NCI-H345 (cell line): ENCODE results near the gene MLN.

Experiments
- DNase-seq: peaks from one replicate; lab custom pipeline; 2025; lab: John Stamatoyannopoulos, UW

Gene MLN, protein sequence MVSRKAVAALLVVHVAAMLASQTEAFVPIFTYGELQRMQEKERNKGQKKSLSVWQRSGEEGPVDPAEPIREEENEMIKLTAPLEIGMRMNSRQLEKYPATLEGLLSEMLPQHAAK

DNA sequence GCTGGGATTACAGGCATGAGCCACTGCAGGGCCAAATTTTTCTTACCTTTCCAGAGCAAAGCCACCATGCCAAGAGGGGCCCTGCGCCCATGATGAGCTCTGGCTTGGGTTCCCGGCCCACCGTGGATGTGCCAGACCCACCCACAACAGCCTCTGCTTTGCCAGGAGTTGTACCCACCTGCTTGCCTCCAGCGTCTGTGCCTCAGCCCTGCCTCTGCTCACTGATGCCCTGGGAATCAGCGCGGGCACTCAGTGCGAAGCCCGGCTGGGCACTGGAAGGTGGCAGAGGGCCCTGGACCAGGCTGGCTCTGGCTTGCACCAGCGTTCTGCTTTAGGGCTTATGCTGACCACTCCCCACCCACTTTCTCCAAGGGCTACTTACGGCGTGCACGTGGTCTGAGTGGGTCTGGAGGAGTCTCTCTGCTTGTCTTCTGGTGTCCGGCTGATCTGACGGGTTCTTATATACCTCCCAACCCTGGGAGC lies at the start of gene MLN:
Gene MLN, minus strand, starts transcription at position 433 of the 483 bp plus-strand sequence. CDS start 2,840 bp downstream, outside the sequence.
- DNase-seq, result no peak

DNA sequence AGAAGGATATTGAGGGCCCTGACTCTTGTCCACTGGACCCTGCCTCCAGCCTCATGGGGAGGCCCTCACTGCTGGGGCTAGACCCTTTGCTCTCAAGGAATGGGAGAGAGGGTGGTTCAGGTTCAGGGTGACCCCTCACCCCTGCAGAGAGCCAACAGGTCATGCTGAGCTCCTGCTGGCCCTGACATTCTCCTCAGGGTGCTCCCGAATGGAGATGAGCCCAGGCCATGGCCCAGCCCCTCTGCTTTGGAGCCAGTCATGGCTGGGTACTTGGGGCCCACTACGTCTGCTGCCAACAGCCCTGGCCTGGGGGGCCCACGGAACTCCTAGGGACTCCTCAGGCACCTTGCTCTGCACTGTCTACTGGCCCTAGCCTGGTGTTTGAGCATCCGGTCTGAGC lies 49.2 kb upstream of the MLN start:
- no peak for DNase-seq

DNA sequence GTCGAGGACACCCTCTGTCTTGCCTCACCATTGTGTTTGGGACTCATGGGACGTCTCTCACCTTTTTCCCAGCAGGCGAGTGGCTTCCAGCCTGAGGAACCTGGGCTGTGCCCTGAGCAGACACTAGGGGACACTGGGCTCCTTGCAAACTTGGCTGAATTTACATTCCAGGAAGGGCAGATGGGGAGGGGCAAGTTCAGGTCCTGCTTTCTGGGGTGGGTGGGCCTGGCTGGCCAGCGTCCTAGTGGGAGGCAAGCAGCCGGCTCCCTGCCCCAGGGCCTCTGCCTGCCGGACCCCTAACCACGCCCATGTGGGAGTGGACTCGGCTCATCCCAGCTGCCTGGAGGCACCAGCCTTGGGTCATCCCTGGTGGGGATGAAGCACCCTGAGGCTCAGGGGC lies 48.2 kb upstream of the MLN start:
- peak; percentile 21 for DNase-seq

DNA sequence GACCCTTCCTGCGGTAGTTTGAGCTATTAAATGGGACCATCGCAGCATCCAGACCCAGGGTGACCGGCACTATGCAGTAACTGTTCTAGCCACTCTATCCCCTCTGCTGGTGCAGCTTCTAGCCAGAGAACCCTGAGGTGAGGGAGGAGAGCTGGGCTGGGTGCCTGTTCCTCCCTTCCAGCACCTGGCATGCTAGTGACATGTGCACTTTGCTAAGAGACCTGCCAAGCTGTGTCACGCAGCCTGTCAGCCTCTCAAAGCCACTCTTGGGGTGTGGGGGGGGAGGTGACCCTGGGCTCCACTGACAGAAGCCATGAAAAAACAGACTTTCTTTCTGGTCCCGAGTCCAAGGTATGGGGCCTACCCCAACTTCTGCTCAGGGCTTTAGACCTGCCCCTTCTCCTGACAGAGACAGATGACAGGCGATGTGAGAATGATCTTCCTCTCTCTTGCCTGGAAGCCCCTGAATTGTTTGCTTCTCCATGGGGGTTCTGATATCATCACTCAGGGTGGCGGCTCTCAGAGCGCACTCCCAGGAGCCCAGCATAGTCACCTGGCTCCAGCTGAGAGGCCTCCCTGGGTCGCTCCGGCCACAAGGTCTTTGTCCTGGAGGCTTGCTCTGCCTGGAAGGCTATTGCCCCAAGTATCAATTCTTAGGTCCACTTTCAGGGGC lies 47.2 kb upstream of the MLN start:
- DNase-seq, result peak; percentile 79

DNA sequence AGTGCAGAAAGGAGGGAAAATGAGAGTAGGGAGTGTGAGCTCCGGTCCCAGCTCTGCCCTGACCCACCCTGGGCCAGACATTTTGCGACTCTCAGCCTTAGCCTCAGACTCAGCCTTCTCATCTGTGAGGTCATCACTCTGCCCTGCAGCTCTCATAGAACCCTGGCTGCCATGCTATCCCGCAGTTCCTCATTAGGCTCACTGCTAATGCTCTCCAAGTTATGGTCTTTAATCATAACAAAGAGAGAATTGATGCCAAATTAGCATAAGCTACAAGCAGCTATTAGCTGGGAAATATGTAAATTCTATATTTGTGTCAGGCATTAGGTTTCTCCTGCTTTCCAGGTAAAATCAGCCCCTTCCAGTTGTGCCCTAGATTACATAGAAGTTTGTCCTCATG lies 46.5 kb upstream of the MLN start:
- DNase-seq, result no peak

DNA sequence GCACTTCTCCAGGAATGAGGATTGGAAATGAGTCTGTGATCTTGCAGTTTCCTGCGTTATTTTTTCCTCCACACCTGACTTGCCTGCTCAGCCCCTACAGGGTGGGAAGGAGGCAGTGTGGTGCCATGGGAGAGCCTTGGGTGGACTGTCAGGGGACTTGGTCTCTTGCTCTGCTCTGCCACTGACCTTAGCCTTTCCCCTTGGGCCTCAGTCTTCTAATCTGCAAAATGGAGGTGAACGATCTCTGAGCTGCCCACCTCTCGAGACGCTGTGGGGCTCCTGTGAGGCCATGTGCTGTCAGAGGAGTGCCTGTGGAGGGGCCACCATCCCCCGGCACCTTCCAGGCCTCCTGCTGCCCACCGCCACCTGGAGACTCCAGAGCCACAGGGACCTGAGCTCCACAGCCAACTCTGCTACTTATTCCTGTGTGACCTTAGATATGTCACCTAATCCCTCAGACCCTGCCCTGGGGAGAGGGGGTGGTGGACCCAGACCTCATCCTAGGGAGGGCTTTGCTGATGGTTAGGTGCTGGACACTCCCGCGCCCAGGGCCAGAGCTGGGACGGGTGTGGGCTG lies 45.8 kb upstream of the MLN start:
- DNase-seq, result no peak

DNA sequence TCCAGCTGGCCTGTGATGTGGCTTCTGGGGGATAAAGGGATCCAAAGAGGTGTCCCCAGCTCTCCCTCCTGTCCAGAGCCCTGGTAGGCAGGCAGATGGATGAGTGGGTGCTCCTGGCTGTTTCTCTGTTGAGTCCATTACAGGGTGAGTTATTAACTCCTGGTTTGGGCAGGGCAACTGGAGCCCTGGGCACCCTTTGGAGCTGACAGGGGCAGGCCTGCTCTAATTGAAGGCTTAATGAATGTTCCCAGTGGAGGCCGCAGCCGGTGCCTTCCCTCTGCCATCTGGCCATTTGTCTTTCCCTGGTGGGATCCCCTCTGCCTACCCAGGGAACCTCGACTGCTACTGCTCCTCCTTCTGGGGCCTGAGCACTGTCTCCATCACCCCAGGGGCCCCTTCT lies 44.7 kb upstream of the MLN start:
- DNase-seq, result no peak

DNA sequence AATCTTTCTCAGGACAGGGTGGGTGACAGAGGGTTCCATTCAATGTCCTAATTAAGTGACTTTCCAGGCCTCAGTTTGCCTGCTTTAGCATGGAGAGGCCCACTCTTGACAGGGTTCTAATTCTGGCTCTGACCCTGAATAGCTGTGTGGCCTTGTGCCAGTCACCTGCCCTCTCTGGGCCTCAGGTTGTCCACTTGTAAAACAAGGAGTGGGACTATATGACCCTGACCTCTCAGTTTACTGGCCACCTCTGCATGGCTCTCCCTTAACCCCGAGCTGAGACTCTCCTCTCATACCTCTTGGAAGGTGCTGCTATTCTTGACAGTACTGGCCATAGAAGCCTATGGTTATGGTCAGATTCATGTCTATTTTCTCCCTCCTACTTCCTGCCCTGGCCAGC lies 44.1 kb upstream of the MLN start:
- DNase-seq, result no peak

DNA sequence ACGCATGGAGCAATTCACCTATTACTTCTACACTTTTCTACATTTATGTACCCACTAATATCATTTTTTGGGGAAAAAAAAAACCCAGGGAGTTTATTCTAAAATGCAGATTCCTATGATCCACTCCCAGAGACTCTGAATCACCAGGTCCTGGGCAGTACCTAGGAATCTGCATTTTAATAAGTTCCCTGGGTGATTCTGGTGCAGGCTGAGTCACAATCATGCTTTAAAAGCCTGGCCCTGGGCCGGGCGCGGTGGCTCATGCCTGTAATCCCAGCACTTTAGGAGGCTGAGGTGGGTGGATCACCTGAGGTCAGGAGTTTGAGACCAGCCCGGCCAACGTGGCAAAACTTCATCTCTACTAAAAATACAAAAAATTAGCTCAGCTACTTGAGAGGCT lies 43.3 kb upstream of the MLN start:
- DNase-seq, result no peak

DNA sequence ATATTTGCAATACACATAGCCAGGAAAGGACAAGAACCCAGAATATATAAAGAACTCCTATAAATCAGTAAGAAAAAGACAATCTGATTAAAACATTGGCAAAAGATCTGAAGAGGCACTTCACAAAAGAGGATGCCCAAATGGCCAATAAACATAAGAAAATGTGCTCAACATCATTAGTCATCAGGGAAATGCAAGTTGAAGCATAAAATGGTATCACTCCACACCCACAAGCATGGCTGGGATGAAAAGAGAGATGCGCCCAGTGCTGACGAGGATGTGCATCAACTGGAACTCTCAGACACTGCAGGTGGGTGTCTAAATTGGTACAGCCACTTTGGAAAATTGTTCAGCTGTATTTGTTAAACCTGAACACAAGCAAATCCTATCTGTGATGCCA lies 42.4 kb upstream of the MLN start:
- no peak for DNase-seq

DNA sequence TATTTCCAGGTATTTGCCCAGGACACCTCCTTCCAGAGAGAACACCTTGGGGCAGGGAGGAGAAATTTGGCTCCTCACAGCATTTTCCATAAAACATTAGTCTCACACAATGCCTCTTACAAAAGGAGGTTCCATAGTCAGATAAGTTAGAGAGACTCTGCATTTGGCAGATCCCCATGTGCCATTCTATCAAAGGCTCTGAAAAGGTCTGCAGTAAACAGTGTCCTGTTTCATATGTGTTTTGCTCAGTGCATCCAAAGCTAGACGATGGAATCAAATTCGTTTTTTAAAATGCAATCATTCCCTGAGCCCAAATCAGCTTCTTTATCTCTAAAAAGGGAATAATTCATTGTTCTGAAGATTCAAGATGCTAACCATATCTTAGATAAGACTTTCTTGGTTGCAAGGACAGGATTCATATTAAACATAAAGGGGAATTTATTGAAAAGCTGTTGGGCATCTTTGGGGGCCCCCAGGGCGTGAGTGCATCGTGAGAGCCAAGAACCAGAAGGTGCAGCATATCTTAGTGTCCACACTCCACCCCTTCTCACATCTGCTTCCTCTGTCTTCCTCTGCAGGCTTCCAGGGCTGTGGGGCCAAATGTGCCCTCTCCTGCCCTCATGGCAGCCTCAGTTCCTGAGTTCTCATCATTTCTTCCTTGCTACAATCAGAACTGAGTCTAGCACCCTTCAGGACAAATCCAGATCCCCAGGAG lies 41.4 kb upstream of the MLN start:
- no peak for DNase-seq

DNA sequence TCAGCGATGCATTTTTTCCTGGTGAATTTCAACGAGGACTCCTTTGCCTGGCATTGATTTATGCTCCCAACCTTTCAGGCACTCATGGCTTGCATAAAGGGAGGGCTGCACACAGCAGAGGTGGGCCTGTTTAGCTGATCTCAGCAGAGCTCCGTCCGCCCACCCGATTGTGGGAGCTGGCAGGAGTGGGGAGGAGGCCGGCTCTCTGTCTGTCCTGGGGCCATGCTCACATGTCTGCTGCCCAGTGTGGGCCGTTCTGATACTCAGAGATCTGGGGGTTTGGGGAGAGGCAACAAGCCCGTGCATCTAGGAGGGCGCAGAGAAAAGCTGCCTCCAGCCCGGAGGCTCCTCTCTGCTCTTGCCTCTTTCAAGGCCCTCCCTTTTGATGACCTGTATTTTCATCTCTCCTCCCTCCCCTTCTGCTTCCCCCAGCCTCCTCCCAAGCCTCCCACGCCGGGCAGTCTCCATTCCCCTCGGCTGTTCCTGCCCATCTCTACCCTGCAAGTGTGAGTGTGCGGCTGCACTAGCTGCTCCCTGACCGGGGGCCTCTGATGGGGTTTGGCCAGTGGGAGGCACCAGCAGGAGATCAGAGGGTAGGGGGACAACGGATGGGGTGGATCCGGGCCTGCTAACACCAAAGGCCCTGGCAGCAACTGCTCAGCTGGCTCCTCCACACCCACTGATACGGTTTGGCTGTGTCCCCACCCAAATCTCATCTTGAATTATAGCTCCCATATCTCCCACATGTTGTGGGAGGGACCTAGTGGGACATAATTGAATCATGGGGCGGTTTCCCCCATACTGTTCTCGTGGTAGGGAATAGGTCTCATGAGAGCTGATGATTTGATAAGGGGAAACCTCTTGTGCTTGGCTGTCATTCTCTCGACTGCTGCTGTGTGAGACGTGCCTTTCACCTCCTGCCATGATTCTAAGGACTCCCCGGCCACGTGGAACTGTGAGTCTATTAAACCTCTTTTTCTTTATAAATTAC lies 39.6 kb upstream of the MLN start:
- DNase-seq, result no peak

DNA sequence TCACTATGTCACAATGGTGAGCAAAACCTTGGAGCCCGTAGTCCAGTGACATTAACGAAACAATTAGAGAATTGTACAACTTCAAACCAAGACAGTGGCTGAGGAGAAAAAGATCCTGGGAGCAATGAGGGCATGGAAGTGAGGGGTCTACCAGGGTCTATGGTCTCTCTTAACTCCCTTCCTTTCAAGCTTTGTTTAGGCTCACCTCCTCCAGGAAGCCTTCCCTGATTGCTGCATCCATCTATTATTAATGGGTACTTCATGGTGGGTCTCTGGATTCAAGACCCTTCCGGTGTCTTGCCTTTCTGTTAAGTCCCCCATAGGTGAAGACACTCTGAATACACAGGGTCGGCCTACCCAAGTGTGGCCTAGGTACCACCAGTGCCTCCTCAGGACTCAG lies 38.1 kb upstream of the MLN start:
- DNase-seq, result no peak

DNA sequence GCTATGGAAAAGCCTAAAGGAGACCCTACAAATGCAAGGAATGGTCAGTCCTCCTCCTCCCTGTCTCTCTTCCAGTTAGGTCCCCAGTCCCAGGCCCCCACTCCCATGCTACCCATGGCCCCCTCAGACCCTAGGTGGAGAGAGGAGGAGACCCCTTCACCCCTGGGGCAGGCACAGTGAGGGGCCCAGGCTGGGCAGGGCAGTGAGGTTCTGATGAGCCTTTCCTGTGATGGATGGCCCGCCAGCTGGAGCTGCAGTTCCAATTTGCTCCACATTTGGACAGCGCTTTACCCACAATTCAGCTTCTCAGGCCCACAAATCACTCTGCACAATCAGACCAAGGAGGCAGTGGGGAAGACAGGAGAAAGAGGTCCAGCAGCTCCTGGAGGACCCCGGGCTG lies 37.3 kb upstream of the MLN start:
- no peak for DNase-seq

DNA sequence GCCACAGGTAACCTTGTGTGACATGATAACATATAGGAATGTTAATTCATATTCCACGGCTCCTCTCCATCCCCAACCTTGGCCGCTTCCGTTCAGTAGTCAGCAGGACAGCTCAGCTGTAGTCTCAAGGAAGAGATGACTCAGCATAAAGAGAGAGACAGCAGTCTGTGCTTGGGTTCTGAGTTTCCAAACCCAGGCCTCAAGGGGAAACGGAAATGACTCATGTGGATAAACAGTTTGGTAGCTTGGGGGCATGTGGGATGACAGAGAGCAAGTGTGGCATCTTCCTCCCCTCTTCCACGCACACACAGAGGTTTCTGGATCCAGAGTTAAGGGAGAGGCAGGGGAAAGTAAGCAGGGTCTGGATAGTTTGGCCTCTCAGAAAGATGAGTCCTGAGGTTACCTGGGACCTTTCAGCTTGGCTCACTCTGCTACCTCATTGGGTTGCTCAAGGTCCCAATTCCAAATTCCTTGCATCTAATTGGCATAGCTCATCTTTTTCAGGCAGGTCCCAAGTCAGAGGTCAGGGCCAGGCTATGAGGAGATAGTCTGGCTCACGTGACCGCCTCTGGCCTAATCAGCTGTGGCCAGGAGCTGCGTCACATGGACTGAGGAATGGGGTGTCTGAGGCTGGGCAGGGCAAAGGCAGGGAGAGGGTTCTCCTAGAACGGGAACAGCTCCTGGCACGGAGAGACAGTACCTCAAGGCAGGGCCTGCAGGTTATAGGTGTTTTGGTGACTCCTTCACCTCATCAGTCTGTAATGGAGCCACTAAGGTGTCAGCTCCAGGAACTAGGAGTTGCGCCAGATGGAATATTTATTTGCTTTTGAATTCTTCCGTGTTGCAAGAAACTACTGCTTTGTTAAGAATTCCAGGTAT lies 36.5 kb upstream of the MLN start:
- DNase-seq, result no peak

DNA sequence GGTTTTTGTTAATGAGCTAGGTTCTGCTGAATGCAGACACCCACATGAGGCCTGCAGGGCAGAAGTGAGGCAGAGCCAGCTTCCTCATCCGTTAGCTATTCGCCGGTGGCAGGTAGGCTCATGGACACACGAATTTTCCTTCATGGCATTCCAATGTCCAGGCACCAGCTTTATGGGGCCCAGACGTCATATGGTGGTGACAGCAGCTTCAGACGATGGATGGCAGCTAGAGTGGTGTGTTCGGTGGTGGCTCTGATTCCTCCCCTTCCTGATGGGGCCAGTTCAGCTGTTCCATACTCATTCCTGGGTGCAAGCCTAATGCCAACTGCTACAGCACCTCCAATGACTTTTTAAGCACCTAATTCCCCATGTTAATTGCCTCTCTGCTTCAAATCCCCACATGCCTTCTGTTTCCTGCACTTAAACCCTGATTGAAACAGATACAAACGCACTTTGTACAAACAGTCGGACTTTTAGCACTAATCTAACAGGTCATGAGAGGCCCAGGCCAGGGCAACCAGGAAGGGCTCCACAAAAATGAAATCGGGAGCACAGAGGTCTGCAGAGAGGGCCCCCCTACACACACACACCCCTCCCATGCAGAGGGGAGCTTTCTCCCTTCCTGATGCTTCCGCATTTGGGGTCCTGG lies 35.7 kb upstream of the MLN start:
- no peak for DNase-seq

DNA sequence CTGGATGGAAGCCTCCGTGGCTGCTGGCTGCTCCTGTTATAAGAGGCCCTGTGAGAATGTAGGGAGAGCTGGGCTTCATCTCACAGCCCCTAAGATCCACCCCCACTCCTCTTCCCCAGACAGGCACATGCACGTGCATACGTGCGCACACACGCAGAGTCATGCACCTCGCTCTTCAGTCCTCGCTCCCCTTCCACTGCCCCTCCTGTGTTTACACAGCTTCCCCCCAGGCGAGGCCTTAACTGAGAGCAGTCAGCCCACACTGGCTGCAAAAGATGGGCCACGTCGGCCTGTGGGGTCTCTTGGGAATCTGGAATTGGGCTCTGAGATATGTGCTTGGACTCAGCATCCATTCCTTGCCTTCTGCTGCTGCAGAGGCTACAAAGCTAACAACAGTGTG lies 35.2 kb upstream of the MLN start:
- no peak for DNase-seq

DNA sequence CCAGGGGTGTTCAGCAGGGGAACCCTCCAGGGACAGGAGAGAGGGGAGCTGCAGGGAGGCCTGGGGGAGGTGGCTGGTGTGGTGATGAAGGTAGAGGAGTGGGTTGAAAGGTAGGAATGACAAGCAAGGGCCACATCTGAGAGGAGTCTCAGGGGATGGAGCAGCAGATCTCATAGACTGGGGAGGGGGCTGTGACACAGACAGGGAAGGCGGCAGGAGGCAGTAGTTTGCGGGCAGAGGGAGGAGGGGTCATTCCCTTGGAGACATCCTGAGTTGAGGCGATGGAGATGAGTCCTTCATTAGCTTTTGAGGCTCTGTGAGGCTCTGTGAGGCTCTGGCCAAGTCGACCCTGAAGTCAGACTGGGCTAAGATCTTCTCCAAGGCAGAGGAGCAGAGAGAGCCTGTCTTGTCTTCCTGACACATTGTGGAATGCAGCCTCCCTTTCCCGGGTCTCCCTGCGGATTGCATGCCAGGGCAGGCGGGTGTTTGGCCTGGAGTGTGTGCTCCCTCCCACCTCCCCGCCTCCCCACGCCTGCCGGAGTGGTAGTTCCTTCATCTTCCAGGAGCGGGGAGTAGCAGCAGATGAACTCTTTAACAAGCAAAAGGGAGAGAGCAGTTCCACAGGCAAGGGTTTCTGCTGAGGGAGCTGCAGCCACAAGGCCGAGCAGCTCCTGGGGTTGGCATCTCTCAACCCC lies 34.3 kb upstream of the MLN start:
- no peak for DNase-seq

DNA sequence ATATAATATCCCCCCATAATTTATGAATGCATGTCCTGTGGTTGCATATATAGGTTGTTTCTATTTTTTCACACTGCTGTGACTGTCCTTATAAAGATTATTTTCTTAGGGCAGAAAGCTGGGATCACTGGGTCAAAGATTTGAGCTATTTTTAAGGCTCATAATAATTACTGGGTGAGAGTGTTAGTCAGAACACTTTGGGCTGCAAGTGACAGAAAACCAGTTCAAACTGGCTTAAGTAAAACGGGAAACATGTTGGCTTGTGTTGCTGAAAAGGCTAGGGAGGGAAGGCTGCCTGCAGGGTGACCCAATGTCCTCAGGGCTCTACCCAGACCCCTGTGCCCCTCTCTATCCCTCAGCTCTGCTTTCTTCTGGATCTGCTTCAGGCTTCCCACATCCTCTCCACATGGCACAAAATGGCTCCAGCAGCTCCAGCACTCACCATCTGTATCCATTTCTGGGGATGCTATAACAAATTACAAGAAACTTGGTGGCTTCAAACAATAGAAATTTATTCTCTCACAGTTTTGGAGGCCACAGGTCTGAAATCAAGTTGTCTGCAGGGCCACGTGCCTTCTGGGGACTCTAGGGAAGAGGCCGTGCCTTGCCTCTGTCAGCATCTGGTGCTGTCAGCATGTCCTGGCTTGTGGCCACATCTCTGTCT lies 33.1 kb upstream of the MLN start:
- DNase-seq, result no peak
